AML-193 (cell line): ENCODE results near the gene RYR3.

Source experiments
- DNase-seq, 2 experiments: peaks; one replicate each; lab custom pipeline; 2025; lab: John Stamatoyannopoulos, UW

The RYR3 gene

DNA sequence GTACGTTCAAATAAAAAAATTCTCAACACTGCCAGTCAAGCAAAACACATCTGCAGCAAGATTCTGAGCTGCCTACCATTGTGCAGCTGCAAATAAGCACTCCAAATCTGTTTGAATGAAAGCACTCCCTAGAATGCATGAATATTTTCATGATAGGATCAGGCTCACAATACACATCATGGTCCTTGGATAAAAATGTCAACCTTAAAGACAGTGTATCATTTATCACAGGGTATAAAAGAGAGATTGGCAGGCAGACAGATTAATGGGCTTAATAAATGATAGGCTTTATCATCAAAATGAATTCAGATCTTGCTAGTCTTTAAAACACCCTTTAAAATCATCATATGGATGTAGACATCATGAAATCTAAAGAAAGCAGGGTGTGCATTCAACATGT, 9.2 kb downstream of the RYR3 start:
- DNase-seq = no peak

DNA sequence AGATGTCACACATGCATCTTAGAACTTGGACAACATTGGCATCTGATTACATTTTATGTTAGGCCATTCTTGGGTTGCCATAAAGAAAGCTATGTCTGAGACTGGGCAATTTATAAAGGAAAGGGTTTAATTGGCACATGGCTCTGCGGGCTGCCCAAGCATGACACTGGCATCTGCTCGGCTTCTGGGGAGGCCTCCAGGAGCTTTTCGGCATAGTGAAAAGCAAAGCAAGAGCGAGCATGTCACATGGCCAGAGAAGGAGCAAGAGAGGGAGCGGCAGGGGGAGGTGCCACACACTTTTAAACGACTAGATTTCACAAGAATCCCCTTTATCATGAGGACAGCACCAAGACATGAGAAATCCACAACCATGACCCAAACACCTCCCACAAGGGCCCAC, 11.3 kb downstream of the RYR3 start:
- DNase-seq = no peak

GRCh38 chr15:33324609-33325008, 13.8 kb downstream of the RYR3 start:
- DNase-seq = no peak

- no peak for DNase-seq
These were observed 16.1 kb downstream of the RYR3 start for GRCh38 chr15:33326908-33327307.

DNA sequence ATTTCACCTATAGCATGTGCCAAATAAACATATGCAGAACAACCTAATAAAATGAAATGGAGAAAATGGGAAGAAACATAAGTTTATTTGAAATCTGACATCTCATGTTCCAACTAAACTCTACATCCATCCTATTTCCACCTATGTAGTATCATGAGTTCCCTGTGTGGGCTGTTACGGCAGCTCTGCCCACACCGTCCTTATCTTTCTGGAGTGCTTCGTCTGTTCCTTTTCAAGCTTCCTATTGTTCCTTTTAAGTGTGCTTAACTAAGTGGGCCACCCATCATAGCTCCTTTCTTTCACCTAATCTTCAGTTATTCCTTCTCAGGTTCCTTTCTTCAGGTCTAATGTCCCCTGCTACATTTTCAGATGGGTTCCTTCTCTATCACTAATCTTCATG, 17.3 kb downstream of the RYR3 start:
- DNase-seq = no peak

GRCh38 chr15:33329457-33329856, 18.7 kb downstream of the RYR3 start:
- no peak for DNase-seq

GRCh38 chr15:33330931-33331330, 20.2 kb downstream of the RYR3 start:
- DNase-seq = peak; percentile 56 to 85

DNA sequence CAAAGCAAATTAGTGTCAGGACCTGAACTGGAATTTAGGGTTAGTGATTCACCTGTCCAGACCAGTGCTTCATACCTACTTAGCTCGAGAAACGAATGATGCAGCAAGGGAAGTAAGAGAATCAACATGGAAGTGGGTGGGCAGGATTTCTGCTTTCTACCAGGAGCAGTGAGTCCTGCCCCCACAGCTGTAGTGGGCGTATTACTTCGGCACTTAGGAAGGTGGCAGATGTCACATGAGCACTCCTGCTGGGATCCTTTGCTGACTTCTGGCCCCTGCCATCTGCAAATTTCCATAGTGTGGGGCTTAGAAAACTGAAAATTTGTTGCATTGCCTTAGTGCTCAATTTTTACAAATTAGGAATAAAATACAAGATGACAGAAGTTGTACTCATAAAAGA, 31.2 kb downstream of the RYR3 start:
- no peak for DNase-seq

GRCh38 chr15:33343275-33343674, 32.5 kb downstream of the RYR3 start:
- no peak for DNase-seq

DNA sequence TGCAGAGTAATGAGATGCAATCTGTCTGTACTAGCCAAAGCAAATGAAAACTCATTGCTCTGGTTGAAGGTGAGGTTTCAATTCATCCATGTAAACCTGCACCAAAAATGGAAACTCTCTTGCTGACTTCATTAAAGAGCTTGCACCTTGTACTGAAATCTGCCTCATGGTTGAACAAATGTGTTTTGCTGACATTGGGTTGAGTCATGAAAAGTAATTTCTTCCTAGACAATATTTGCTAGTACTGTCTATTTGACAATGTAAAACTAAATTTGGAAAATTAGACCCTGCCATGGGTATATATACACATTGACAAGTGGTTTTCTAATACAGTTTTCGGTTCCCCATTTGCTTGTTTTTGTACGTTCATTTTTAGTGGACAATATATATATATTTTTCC, 33.3 kb downstream of the RYR3 start:
- DNase-seq = no peak

DNA sequence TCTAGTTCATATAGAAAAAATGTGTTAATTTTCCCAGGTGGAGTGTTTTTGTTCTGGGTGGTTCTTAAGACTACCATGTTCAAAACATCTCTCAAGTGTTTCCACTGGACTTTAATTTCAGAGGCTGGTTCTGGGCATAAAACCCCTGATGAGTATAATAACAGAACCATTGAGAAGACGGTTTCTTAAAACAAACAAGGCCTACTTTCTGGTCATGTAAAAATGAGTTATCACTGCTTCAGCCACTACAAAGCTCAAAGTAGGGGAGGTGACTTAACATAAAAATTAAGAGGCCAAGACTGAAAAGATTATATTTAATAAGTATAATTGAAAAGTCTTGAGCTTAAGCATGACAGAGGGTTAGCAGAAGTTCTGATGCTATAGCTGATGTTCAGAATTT, 33.8 kb downstream of the RYR3 start:
- DNase-seq = no peak

GRCh38 chr15:33354411-33354810, 43.6 kb downstream of the RYR3 start:
- DNase-seq = no peak

DNA sequence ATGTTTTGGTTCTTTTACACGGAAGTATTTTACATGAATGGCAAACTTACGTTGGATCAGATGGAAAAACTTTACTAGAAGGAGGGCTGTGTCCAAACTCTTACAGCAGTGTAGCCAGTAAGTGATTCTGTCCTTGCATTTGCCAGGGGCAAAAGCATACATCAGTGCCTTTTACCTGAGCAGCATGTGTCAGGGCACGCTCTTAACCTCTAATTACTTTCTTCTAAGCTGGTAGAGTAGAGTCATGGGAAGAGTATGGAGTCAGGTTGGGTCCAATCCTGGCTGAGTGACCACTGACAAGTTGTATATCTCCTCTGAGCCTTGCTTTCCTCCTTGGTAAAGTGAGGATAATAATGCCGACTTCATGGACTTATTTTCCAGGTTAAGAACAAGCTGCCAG, 47.1 kb downstream of the RYR3 start:
- DNase-seq = no peak

DNA sequence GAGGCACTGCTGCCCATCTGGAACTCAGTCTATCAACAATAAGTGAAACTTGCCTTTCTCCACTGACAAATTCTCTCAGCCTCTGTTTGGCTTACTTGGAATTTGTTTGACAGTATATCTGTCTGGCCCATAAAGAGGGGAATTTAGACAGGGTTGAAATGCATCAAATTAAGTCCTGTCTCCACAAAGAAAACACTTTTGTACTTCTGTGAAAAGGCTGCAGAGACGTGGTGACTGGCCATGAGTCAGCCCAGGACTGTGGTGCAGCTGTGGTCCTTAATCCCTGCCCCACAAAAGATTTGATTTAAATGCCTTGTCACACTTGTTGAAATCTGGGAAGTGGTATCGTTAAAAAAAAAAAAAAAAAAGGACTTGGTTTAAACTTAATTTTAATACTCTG, 47.5 kb downstream of the RYR3 start:
- DNase-seq = no peak

DNA sequence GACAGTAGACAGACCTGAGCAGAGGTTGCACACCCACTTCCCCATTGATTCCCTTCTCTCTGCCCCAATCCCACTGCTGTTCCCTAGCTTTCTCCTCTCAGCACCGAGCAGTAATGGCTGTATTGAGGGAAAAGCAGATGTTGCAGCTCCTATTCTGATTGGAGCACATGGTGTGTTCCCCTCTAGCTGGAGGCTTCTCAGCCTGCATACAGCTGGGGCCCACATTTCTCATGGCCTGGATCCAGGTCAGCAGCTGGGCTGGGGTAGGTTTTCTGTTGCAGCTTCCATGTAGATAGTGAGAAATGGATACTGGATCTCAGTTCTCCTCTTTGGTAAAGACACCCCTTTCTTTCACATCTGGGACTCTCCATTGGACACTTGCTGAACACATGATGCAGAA, 50.1 kb downstream of the RYR3 start:
- DNase-seq = no peak

DNA sequence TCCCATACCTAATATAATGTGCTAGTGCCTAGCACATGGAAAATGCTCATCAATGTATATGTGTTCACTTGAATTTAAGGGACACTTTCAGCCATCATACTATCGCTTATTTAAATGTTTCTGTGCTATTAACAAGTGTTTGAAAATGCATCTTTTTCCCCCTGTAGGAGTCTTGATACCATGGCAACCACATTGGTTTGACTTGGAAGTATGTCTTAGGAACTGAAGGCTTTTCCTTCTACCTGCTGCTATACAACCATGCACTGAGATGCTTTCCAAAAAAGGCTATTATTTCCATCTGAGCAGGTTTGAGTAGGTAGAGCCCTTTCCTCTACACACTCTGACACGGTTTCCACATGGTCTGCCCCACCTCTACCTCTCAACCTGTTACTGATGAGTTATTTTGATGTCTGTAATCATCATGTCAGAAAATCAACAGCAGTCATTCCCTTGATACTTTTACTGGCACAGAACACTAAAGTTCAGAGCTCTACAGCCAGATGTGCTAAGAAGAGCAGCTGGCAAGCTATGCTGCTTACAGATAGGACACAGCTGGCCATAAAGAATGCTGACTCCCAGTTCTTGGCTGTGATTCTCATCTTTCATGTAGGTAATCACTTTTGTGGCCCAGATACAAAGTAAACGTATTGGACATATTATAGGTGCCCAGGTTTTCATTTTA, 59.3 kb downstream of the RYR3 start:
- DNase-seq = no peak

GRCh38 chr15:33370623-33371020, 59.9 kb downstream of the RYR3 start:
- DNase-seq = no peak

- no peak for DNase-seq
These were observed 60.4 kb downstream of the RYR3 start for GRCh38 chr15:33371159-33371558.

- no peak for DNase-seq
These were observed 63.6 kb downstream of the RYR3 start for GRCh38 chr15:33374226-33374914.

DNA sequence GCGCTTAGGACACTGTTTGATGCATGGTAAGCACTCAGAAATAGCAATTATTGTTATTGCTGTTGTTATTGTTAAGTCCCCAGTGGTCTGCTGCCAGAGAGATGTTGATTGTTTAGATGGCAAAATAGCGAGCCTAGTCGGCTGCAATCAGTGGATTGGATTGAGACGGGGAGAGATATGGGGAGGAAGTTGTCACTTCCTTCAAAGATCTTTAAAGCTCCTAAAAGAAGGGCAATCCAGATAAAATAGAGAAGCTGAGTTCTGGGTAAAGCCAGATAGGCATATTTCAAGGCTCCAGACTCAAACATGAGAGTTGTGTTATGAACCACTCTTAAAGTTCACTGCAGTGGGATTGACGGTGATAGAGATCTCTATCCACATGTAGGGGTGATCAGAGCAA, 64.5 kb downstream of the RYR3 start:
- DNase-seq = no peak

GRCh38 chr15:33377204-33377603, 66.4 kb downstream of the RYR3 start:
- DNase-seq = no peak

DNA sequence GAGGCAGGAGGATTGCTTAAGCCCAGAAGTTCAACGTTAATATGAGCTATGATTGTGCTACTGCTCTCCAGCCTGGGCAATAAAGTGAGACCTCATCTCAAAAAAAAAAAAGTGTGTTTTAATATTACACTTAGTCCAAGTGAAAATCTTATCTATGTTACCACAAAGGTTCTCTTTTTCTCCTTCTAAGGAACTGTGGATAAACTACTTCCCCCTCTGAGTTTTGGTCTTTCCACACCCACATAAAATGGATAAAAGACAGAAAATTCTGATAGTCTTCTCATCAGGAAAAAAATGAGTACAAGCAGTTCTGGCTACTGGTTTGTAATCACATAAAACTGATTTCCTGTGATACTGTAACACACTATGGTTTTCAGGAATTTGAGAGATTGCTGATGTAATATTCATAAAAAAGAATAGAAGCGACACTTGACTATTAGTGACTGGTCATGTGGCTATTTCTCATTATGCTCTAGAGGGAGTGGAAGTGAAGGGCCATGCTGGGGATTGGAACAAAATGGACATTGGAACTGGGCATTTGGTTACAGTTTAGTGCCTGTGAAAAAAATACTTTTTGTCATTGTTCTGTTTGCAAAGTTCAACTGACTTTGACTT, 68.2 kb downstream of the RYR3 start:
- DNase-seq = no peak

GRCh38 chr15:33380406-33380805, 69.6 kb downstream of the RYR3 start:
- no peak for DNase-seq

GRCh38 chr15:33382491-33382890, 71.7 kb downstream of the RYR3 start:
- DNase-seq = no peak
